HL-60 (cell line): Measurements from ENCODE around the gene PRSS22.

ENCODE experiments used
- GABPA ChIP-seq: IDR thresholded peaks from 2 replicates; pipeline ENCODE4 v1.6.1; 2012; ENCODE audit warnings: low read depth
- POLR2AphosphoS5 ChIP-seq: IDR thresholded peaks from 2 replicates; pipeline ENCODE4 v1.6.1; 2012; ENCODE audit warnings: low read depth
- SPI1 ChIP-seq: IDR thresholded peaks from 2 replicates; pipeline ENCODE4 v1.6.1; 2012; ENCODE audit warnings: low read depth, mild to moderate bottlenecking, borderline replicate concordance
- TF ChIP-seq, protein P1 (sequence below): IDR thresholded peaks from one replicate; pipeline ENCODE4 v1.5.1; 2011; ENCODE audit warnings: low read length, control low read depth, inconsistent platforms; ENCODE audit not compliant: insufficient read depth

DNA sequence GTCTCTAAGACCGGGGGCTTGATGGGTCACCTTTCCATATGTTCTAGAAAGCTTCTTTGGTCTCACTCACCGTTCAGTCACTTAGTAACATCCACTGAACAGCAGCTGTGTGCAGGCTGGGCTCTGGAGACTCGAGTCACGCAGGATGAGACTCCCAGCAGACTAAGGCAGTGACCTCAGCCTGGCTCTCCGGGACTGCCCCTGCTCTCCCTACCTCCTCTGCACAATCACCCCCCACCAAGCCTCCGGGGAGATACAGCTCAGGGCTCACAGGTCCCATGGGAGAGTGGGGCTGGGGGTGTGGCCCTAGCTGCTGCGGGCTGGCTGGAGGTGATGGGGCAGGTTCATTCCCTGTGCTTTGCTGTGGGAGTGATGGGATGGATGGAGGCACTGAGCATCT lies 39.1 kb upstream of the PRSS22 start:
- TF ChIP-seq POLR2AphosphoS5 (no peak), GABPA (no peak), SPI1 (no peak)
- TF ChIP-seq, protein P1, sequence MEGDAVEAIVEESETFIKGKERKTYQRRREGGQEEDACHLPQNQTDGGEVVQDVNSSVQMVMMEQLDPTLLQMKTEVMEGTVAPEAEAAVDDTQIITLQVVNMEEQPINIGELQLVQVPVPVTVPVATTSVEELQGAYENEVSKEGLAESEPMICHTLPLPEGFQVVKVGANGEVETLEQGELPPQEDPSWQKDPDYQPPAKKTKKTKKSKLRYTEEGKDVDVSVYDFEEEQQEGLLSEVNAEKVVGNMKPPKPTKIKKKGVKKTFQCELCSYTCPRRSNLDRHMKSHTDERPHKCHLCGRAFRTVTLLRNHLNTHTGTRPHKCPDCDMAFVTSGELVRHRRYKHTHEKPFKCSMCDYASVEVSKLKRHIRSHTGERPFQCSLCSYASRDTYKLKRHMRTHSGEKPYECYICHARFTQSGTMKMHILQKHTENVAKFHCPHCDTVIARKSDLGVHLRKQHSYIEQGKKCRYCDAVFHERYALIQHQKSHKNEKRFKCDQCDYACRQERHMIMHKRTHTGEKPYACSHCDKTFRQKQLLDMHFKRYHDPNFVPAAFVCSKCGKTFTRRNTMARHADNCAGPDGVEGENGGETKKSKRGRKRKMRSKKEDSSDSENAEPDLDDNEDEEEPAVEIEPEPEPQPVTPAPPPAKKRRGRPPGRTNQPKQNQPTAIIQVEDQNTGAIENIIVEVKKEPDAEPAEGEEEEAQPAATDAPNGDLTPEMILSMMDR, result no peak
